ENCODE data around the gene ACY1.

GRCh38 chr3:52010431-52010830, 27.1 kb downstream of the ACY1 start:
- TF ChIP-seq ZNF274 (IDR thresholded peaks at IDR 0.05; ENCODE audit: low read depth, low read length) (no peak), YY1 (IDR thresholded peaks at IDR 0.05; ENCODE audit: insufficient read depth, insufficient read length) (no peak), SUZ12 (IDR thresholded peaks at IDR 0.05; ENCODE audit: extremely low read depth, insufficient read depth, insufficient read length) (no peak)
